Stimulated activated CD8-positive, alpha-beta memory T cell treated with anti-CD3 and anti-CD28 coated beads, Interleukin-12 subunit alpha, Interleukin-12 subunit beta, amount 100 ng/mL, for 24 hours (primary cell): ENCODE measurements around the gene UPF1.
A peak's percentile ranks its signal among the peaks of the same experiment; 100 is the strongest.

Source experiments
- DNase-seq: peaks from one replicate; pipeline ENCODE4 v3.0.0-alpha.2; 2020; ENCODE audit errors: extremely low read depth

UPF1 gene

DNA sequence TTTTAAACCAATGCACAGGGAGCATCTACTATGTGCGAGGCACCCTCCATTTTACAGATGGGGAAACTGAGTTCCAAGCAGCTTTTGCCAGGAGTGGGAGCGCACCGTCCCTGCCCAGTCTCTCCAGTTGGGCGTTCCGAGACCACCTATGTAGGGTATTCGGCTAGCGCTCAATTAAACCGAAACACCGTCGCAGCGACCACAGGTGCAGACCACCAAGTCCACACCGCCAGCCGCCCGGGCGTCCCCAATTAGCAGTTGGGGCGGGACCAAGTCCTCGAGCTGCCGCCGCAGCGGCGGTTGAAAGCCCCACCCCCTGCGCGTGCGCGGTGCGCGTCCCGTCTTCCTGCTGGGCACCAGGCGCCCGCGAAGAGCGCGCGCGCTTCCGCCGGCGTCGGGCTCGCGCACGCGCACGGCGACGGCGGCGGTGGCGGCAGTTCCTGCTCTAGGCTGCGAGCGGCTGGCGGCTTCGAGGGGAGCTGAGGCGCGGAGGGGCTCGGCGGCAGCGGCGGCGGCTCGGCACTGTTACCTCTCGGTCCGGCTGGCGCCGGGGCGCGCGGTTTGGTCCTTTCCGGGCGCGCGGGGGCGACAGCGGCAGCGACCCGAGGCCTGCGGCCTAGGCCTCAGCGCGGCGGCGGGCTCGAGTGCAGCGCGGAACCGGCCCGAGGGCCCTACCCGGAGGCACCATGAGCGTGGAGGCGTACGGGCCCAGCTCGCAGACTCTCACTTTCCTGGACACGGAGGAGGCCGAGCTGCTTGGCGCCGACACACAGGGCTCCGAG is at the start of gene UPF1:
UPF1 (plus strand) TSS at position 436 of the 782 bp plus-strand sequence; CDS start at position 687, 251 bp downstream.
- DNase-seq = peak; percentile 94

GRCh38 chr19:18782559-18783225 is 49.1 kb upstream of the UPF1 start:
- no peak for DNase-seq

DNA sequence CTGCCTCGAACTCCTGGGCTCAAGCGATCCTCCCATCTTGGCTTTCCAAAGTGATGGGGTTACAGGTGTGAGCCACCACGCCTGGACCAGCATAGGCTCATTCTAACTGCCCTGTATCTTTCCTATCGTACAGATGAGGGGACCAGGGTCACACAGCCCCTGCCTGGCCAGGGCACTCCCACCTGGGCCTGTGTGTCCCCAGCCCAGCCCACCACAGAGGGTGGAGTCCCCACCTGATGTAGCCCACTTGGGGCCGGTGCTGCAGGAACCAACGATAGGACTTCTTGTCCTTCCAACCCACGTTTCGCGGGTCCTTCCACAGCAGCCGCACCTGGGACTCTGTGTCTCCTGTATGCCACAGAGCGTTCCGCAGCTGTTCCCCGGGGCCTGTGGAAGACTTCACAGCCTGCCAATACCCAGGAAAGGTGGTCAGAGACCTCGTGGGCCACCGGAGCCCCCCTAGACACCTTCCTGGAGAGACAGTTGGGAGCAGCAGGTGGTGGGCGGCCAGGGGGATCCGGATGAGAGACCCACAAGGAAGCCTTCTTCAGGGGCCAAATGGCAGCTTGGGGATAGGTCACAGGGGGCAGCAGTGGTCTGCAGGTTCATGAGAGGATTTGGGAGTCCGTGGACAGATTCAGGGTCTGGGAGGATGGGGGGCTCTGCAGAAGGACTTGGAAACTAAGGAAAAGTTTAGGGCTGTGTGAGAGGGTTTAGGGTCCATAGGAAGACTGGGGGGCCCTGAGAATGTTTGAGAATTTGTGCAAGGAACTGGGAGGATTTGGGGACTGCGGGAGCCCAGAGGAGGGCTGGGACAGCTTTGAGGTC is 47.6 kb upstream of the UPF1 start:
- DNase-seq = no peak

GRCh38 chr19:18784786-18785120 is 47.0 kb upstream of the UPF1 start:
- no peak for DNase-seq

DNA sequence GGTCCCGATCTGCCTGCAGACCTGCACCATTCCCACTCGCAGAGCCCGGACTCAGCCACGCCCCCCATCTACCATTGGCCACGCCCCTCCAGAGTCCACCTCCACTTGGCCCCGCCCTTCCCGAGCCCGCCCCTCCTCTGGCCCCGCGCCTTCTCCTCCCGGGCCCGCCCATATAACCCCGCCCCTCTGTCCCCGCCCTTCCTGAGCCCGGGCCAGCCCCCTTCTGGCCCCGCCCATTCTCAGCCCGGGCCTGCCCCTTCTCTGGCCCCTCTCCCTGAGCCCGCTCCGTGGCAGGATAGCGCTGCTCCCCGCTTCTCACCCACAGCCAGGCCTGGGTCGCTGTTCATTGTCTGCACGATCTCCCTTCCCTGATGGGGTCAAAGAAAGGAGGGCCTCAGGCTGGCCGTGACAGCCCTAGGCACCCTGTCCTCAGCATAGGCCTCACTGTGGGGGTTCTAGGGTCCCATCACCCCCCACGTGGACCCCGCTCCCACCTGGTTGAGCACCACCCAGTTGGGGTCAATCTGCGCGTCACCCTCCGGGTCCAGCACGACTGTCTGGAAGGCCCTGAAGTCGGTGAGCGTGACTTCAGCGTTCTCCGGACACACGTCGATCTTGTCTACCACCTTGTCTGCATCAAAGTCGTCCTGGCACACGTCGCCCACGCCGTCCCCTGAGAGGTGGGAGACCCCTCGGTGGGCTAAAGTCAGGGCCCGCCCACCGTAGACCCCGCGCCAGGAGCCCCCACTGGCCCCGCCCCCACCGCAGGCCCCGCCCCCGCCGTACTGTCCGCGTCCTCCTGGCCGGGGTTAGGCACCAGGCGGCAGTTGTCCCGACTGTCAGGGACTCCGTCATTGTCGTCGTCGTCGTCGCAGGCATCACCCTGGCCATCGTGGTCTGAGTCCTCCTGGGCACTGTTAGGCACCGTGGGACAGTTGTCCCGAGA is 46.3 kb upstream of the UPF1 start:
- DNase-seq = peak; percentile 41

DNA sequence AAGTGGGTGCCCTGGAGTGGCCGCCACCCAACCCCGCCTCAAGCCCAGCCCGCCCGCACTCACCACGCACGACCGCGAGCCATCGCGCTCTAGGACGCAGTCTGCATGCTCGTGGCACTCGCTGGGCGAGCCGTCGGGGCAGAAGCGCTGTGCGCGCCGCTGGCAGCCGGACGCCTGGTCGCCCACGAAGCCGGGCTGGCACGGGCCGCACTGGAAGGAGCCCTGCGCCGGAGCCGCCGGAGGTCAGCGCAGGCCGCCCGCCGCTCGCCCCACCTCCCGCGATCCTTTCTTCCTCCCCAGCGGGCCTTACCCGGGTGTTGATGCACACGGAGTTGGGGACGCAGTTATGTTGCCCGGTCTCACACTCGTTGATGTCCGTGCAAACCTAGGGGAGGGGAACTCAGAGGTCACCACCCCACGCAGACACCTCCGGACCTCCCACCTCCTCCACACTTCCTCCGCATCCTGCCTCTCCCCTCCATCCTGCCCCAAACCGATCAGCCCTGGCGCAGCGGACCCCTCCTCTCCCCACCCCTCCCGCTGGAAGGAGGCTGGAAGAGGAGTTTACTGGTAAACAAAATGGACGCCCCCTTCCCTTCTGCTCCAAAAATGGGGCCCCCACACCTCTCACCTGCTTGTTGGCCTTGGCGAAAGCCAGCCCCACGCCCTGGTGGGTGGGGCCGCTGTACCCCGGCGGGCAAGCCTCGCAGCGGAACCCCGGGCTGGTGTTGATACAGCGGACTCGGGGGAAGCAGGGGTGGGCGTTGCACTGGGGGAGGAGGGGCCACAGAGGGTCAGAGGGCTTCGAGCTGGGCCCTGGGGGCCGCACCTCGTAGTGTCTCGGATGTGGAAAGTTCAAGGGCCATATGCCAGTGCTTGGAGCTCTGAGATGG is 43.0 kb upstream of the UPF1 start:
- no peak for DNase-seq

GRCh38 chr19:18789422-18789869 is 42.3 kb upstream of the UPF1 start:
- no peak for DNase-seq

- no peak for DNase-seq
Observed at GRCh38 chr19:18789883-18790565, 41.7 kb upstream of the UPF1 start.

- no peak for DNase-seq
Observed at GRCh38 chr19:18790566-18791314, 41.0 kb upstream of the UPF1 start, which contains the start of gene COMP. TSS of gene COMP (minus strand) at chr19:18791305. CDS start at chr19:18791269, 36 bp downstream.

DNA sequence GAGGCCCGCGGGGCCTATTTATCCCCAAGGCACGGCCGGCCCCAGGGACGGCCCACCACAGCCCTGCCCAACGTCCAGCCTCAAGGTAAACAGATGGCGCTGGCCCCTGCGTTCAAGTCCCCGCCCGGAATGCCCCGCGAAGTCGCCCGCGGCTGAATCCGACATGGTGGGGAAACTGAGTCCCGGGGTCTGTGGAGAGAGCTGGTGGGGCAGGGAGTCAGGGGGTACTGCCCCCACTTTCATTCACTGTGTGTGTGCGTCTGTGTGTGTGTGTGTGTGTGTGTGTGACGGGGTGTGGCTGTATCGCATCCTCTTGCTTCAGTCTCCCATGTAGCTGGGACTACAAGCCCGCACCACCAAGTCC is 40.5 kb upstream of the UPF1 start:
- DNase-seq = no peak

GRCh38 chr19:18792661-18793060 is 39.1 kb upstream of the UPF1 start:
- DNase-seq = no peak

DNA sequence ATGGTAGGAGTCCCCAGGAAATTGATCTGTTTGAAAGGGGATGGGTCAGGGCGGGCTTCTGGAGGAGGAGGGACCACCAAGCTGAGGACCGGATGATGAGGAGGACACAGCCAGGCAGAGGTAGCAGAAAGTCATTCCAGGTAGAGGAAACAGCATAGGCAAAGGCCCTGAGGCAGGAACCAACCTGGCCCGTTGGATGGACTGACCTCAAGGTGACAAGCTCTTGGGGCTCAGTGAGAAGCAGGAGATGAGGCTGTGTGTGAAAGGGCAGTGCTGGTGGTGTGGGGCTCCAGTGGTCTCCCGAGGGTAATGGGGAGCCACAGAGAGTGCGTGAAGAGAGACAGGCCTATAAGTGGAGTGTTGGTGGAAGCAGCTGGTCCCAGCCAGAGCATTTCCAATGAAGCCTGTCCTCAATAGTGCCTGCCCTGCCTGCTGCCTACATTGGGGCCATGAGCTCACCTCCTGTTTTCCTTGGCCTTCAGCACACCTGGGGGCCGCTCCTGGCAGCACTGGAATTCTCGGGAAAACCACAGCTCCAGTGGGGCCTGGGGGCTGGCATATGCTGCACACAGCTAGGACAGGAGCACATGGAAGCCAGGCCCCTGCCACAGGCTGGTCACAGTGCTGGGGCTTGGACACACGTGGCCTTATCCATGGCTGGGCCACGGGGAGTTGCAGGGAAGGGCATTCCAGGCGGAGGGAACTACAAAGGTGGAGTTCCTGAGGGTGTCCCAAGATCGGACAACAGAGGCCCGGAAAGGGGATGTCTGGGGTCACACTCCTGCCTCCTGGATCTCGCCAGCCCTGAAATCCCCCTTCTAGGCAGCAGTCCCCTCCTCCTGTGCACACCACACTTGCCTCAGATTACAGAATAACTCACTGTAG is 38.4 kb upstream of the UPF1 start:
- no peak for DNase-seq

- DNase-seq = no peak
Observed at GRCh38 chr19:18794029-18794313, 37.8 kb upstream of the UPF1 start.

- DNase-seq = no peak
Observed at GRCh38 chr19:18794692-18795091, 37.1 kb upstream of the UPF1 start.

DNA sequence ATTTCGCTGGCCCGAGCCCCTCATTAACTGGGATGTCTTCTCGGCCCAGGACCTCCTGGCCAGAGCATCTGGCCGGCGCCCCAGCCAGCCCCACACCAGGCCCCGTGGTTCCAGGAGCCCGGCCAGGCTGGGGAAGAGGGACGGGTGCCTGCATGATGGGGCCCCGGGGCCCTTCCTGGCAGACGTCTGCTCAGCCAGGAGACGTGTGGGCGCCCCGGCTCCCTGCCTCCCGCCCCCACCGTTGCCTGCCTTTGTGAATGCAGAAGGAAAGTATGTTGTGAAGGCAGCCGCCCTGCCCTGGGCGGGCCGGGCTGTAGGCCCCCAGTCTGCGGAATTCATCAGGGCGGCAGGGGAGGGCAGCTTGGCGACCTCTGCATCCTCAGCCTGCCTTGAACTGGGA is 36.2 kb upstream of the UPF1 start:
- DNase-seq = no peak

DNA sequence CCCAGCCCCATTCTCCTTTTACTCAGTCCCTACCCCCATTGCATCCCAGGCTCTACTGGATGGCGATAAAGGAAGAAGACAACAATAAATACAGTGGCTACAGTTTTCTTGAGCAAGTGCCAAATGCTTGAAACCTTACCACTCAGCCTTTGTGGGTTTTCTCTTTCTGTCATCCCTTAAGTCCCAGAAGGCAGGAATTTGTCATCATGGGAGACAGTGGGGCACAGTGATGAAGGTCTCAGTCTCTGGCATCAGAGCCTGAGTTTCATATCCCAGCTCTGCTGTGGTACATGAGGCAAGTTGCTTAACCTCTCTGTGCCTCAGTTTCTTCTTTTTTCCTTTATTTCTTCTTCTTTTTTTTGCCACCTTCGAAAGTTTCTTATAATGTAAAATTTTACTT is 35.5 kb upstream of the UPF1 start:
- DNase-seq = no peak

DNA sequence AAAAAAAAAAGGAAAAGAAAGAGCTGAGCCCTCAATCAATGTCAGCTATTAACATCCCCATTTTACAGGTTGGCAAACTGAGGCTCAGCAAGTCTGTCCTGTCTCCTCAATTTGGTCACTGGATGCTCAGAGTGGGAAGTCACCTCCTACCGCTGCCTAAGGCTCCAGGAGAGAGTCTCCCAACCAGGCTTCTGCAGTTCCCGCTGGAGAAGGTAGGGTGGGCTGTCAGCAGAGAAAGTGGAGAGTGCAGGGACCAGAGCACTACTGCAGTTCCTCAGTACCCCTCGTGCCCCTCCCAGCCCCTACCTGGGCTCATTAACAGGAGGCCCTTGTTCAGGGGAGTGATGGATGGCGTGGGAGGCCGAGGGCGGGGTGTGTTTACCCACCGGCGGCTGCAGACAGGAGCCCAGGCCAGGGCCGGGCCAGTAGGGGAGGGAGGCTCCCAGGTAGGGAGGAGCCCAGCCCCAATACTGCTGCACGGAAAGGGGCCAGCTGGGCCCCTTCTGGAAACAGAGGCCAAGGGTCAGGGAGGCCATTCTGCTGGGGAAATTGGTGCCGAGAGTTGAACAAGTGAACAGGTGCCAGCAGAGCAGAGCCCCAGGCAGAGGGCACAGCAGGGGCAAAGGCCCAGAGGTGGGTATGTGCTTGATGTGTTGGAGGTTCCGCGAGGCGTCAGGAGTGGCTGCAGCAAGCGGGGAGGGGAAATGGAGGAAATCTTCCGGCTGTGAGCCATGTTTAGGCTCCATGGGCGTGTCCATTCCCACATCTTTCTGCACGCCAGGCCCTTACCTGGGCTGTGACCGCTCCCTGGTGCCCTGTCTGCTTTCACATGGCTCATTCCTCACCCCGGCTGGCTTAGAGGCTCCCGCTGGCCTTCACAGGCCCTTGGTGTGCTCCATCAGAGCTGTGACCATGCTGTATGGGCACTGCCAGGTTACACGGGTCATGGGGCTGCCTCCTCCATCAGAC is 33.1 kb upstream of the UPF1 start:
- DNase-seq = no peak
